Smooth muscle cell (in vitro differentiated cells): ENCODE measurements around the gene GNG8. TPM values are rescaled to one million over a fixed set of nuclear protein-coding genes. Genes with fewer than 3 reads are reported as not detected.

ENCODE experiments used
- DNase-seq: peaks from one replicate; lab custom pipeline; 2025; ENCODE audit not compliant: unreplicated experiment; lab: John Stamatoyannopoulos, UW
- H2AFZ ChIP-seq: fragments of 200-600 bp; sonication (generic); 2 replicates; pipeline ENCODE4 v1.6.0; 2016; ENCODE audit warnings: antibody characterized with exemption, low read depth, mild to moderate bottlenecking
- H3F3A ChIP-seq: fragments of 200-600 bp; sonication (generic); 2 replicates; pipeline ENCODE4 v1.6.0; 2017; ENCODE audit warnings: antibody characterized with exemption, low read depth
- H3K27ac ChIP-seq: fragments of 200-600 bp; sonication (generic); 2 replicates; pipeline ENCODE4 v1.5.1; 2016; ENCODE audit warnings: low read depth, mild to moderate bottlenecking
- H3K27me3 ChIP-seq: fragments of 200-600 bp; sonication (generic); 2 replicates; pipeline ENCODE4 v1.6.1; 2016; ENCODE audit warnings: low read depth, mild to moderate bottlenecking
- H3K36me3 ChIP-seq: fragments of 200-600 bp; sonication (generic); 2 replicates; pipeline ENCODE4 v1.5.1; 2016; ENCODE audit warnings: low read depth
- H3K4me1 ChIP-seq: fragments of 200-600 bp; sonication (generic); 2 replicates; pipeline ENCODE4 v1.5.1; 2016; ENCODE audit warnings: low read depth
- H3K4me2 ChIP-seq: fragments of 200-600 bp; sonication (generic); 2 replicates; pipeline ENCODE4 v1.6.0; 2016; ENCODE audit warnings: mild to moderate bottlenecking
- H3K4me3 ChIP-seq: fragments of 200-600 bp; sonication (generic); 2 replicates; pipeline ENCODE4 v1.5.1; 2016; ENCODE audit warnings: mild to moderate bottlenecking
- H3K79me2 ChIP-seq: fragments of 200-600 bp; sonication (generic); 2 replicates; pipeline ENCODE4 v1.6.0; 2016; ENCODE audit warnings: low read depth, mild to moderate bottlenecking
- H3K9ac ChIP-seq: fragments of 200-600 bp; sonication (generic); 2 replicates; pipeline ENCODE4 v1.6.0; 2016; ENCODE audit warnings: low read depth
- H3K9me3 ChIP-seq: fragments of 200-600 bp; sonication (generic); replicated peaks from 2 replicates; pipeline ENCODE4 v1.5.1; 2016; ENCODE audit warnings: low read depth
- H4K20me1 ChIP-seq: fragments of 200-600 bp; sonication (generic); 2 replicates; pipeline ENCODE4 v1.6.0; 2016; ENCODE audit warnings: low read depth
- CTCF ChIP-seq: fragments of 200-600 bp; sonication (generic); IDR thresholded peaks from 2 replicates; pipeline ENCODE4 v1.5.1; 2017; ENCODE audit warnings: borderline replicate concordance, mild to moderate bottlenecking, antibody characterized with exemption; ENCODE audit not compliant: insufficient read depth, poor library complexity, severe bottlenecking
- WGBS: methylation state at CpG from one replicate; pipeline ENCODE4 v1.1.7; 2016; ENCODE audit warnings: low lambda C conversion rate; 5-methylcytosine and 5-hydroxymethylcytosine counted together
- polyA plus RNA-seq: library from polyadenylated mRNA; unstranded; fragments of >200 nt; fragmentation: Nextera tagmentation; extraction: Ambion mirVana; gene quantifications from 2 replicates; pipeline ENCODE4 v1.2.1, GENCODE V29; 2016
- total RNA-seq: library from RNA; depleted of rRNA; stranded (reverse); fragments of >200 nt; gene quantifications from 2 replicates; pipeline ENCODE4 v1.2.3, GENCODE V29; 2014

Gene GNG8
- total and polyA plus RNA-seq, 2 experiments from 2014 or later, result 3.3 TPM; not detected in 1

- Histone ChIP-seq H3K9ac (no peak overlapping the region), H3K9me3 (no peaks in the 10 kb centered on the region), H3K4me1 (no peaks in the 10 kb centered on the region), H4K20me1 (peaks cover 21% of the 10 kb centered on the region), H3K4me3 (no peak overlapping the region), H3K79me2 (peaks cover 2% of the 10 kb centered on the region), H3K4me2 (no peak overlapping the region), H3K36me3 (no peaks in the 10 kb centered on the region), H3F3A (peaks cover 3% of the 10 kb centered on the region), H3K27me3 (no peaks in the 10 kb centered on the region), H2AFZ (no peak overlapping the region), H3K27ac (no peak overlapping the region)
- no peak for DNase-seq
- WGBS, result 86% methylated on average over 17 of the region's 17 CpGs
- no peak for TF ChIP-seq CTCF
Measured at GRCh38 chr19:46610851-46611770, 24.9 kb downstream of the GNG8 start.

- Histone ChIP-seq H2AFZ (no peak overlapping the region), H3F3A (peaks cover 3% of the 10 kb centered on the region), H3K9ac (no peak overlapping the region), H3K4me3 (no peak overlapping the region), H4K20me1 (peaks cover 29% of the 10 kb centered on the region), H3K4me1 (no peaks in the 10 kb centered on the region), H3K79me2 (peaks cover 9% of the 10 kb centered on the region), H3K9me3 (no peaks in the 10 kb centered on the region), H3K27me3 (no peaks in the 10 kb centered on the region), H3K4me2 (no peak overlapping the region), H3K27ac (no peak overlapping the region), H3K36me3 (no peaks in the 10 kb centered on the region)
- TF ChIP-seq CTCF, result no peak
- no peak for DNase-seq
- WGBS, result 81% methylated on average over 5 of the region's 5 CpGs
Measured at GRCh38 chr19:46610413-46610775, 25.6 kb downstream of the GNG8 start.

DNA sequence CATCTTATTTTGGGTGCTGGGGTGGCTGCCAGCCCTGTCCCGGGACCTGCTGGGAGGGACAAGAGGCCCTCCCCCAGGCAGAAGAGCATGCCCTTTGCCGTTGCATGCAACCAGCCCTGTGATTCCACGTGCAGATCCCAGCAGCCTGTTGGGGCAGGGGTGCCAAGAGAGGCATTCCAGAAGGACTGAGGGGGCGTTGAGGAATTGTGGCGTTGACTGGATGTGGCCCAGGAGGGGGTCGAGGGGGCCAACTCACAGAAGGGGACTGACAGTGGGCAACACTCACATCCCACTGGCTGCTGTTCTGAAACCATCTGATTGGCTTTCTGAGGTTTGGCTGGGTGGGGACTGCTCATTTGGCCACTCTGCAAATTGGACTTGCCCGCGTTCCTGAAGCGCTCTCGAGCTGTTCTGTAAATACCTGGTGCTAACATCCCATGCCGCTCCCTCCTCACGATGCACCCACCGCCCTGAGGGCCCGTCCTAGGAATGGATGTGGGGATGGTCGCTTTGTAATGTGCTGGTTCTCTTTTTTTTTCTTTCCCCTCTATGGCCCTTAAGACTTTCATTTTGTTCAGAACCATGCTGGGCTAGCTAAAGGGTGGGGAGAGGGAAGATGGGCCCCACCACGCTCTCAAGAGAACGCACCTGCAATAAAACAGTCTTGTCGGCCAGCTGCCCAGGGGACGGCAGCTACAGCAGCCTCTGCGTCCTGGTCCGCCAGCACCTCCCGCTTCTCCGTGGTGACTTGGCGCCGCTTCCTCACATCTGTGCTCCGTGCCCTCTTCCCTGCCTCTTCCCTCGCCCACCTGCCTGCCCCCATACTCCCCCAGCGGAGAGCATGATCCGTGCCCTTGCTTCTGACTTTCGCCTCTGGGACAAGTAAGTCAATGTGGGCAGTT lies 26.2 kb downstream of the GNG8 start:
- WGBS, result 94% methylated on average over 30 of the region's 30 CpGs
- Histone ChIP-seq H3K27ac (no peak overlapping the region), H3K27me3 (no peaks in the 10 kb centered on the region), H3K4me1 (no peaks in the 10 kb centered on the region), H3K79me2 (peaks cover 15% of the 10 kb centered on the region), H3F3A (peaks cover 3% of the 10 kb centered on the region), H3K9ac (no peak overlapping the region), H3K4me3 (no peak overlapping the region), H3K4me2 (no peak overlapping the region), H3K9me3 (no peaks in the 10 kb centered on the region), H3K36me3 (no peaks in the 10 kb centered on the region), H4K20me1 (peaks cover 35% of the 10 kb centered on the region), H2AFZ (no peak overlapping the region)
- no peak for DNase-seq
- TF ChIP-seq CTCF, result no peak
